Right lobe of liver (tissue), 6 donors: ENCODE data around the gene DHX9. TPM values are rescaled to one million over a fixed set of nuclear protein-coding genes. Genes with fewer than 3 reads are reported as not detected.

Experiments
- ATAC-seq, 4 donors: fragments of 200-7000 bp; cut with Tn5 transposase; one replicate each; pipeline ENCODE4 v1.9.1; 2020; ENCODE audit warnings: mild to moderate bottlenecking in 4 of 4, moderate library complexity in 4 of 4
- DNase-seq, 3 donors: peaks; one replicate each; pipeline ENCODE4 v3.0.0-alpha.2; 2020
- H3K27ac ChIP-seq, 3 donors: fragments of 200-600 bp; one replicate each; pipeline ENCODE4 v1.8.0; 2022
- H3K27me3 ChIP-seq, 2 donors: fragments of 200-600 bp; one replicate each; pipeline ENCODE4 v1.8.0; 2022
- H3K36me3 ChIP-seq, 4 donors: fragments of 200-600 bp; sonication (generic) in 1 of 4; one replicate each; pipeline versions ENCODE4 v1.5.1 to v1.8.0; 2017 to 2022; ENCODE audit warnings: control low read depth in 1 of 4
- H3K4me1 ChIP-seq, 4 donors: fragments of 200-600 bp; sonication (generic) in 1 of 4; one replicate each; pipeline versions ENCODE4 v1.5.1 to v1.8.0; 2017 to 2022; ENCODE audit warnings: control low read depth in 1 of 4
- H3K4me3 ChIP-seq, 3 donors: fragments of 200-600 bp; one replicate each; pipeline ENCODE4 v1.8.0; 2022
- H3K9me3 ChIP-seq, 4 donors: fragments of 200-600 bp; sonication (generic) in 1 of 4; one replicate each; pipeline versions ENCODE4 v1.5.1 to v1.8.0; 2017 to 2022; ENCODE audit warnings: control low read depth in 1 of 4
- POLR2A ChIP-seq: fragments of 450-650 bp; IDR thresholded peaks from one replicate; pipeline ENCODE4 v1.6.1; 2017; ENCODE audit warnings: antibody characterized with exemption, mild to moderate bottlenecking
- WGBS: methylation state at CpG from one replicate; pipeline ENCODE4 v1.1.6; 2018; ENCODE audit warnings: low coverage, low lambda C conversion rate; ENCODE audit not compliant: insufficient coverage; ENCODE audit errors: missing lambda C conversion rate; 5-methylcytosine and 5-hydroxymethylcytosine counted together
- intact Hi-C, 2 donors: fragments of 100-400 bp; cut with DNase I; formaldehyde crosslinking; loops; one replicate each; pipeline versions ENCODE4 v1.11.2 to v1.14.1; 2022
- total RNA-seq, 6 experiments: library from RNA; depleted of rRNA in 2 of 6; stranded (reverse); fragments of >200 nt in 2 of 6; fragmentation: NEBNext Ultra II Directional in 3 of 6; extraction: Animal tissue kit (Norgen Biotek cat#: 25700) in 3 of 6; gene quantifications; one replicate each; pipeline versions ENCODE4 v1.1.0 to v1.2.4, GENCODE V29; 2016 to 2023
- TF ChIP-seq, protein P1 (sequence below), 4 donors: fragments of 200-600 bp in 3 of 4; fragments of 450-650 bp in 1 of 4; IDR thresholded peaks; one replicate each; pipeline versions ENCODE4 v1.5.1 to v1.8.0; 2016 to 2022; ENCODE audit warnings: antibody characterized with exemption in 4 of 4, mild to moderate bottlenecking in 2 of 4
- donor health status: DM: no; HTN: yes; CAD: no.
- donor health status: DM: no; HTN: no; CAD: no.
- donor health status: DM: no; HTN: no; CAD: no.
- donor health status: DM: no; HTN: yes; CAD: no.
- donor health status: DM: no; HTN: yes; CAD: no.

DHX9 gene
- total RNA-seq, 6 experiments from 2014 or later: 32.6 to 51.0 (median 39.5) TPM

DNA sequence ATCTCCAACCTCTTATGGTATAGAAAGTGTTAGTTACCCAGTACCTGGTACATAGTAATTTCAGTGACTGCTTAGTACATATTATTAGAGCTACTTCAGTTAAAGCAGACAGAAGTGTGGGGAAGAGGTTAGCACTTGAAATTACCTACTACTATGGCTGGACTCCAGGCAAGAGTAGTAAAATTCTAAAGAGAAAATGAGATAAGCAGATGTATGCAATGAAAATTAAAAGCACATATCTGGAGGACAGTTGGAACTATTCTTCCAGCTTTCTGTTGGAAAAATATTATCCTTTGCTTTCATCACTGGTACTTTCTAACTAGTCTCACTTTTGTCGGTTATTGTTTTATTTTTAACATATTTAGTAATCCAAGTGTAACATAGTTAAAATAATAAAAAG, 23.7 kb downstream of the DHX9 start:
- ATAC-seq: no peak
- Histone ChIP-seq H3K27ac (no peak overlapping the region), H3K36me3 (peaks cover 21 to 100% (median 71%) of the 10 kb centered on the region in 4 donors), H3K4me1 (no peaks in the 10 kb centered on the region), H3K27me3 (no peaks in the 10 kb centered on the region), H3K4me3 (no peak overlapping the region), H3K9me3 (no peaks in the 10 kb centered on the region)
- TF ChIP-seq POLR2A: no peak
- TF ChIP-seq, protein P1, sequence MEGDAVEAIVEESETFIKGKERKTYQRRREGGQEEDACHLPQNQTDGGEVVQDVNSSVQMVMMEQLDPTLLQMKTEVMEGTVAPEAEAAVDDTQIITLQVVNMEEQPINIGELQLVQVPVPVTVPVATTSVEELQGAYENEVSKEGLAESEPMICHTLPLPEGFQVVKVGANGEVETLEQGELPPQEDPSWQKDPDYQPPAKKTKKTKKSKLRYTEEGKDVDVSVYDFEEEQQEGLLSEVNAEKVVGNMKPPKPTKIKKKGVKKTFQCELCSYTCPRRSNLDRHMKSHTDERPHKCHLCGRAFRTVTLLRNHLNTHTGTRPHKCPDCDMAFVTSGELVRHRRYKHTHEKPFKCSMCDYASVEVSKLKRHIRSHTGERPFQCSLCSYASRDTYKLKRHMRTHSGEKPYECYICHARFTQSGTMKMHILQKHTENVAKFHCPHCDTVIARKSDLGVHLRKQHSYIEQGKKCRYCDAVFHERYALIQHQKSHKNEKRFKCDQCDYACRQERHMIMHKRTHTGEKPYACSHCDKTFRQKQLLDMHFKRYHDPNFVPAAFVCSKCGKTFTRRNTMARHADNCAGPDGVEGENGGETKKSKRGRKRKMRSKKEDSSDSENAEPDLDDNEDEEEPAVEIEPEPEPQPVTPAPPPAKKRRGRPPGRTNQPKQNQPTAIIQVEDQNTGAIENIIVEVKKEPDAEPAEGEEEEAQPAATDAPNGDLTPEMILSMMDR (IDR thresholded peaks at IDR 0.05): no peak
- intact Hi-C loops: no loop called here
- 94% methylated on average over 1 of the region's 1 CpG for WGBS
- DNase-seq: no peak

DNA sequence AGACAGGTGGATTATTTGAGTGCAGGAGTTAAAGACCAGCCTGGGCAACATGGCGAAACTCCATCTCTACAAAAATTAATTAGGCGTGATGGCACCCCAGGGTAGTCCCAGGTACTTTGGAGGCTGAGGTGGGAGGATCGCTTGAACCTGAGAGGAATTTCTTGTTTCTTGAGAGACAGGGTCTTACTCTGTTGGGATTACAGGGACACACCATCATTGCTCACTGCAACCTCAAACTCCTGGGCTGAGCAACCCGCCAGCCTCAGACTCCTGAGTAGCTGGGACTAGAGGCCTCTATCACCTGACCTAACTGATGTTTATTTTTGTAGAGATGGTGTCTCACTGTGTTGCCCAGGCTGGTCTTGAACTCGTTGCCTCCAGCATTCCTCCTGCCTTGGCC, 24.8 kb downstream of the DHX9 start:
- TF ChIP-seq, protein P1 (IDR thresholded peaks at IDR 0.05): no peak
- TF ChIP-seq POLR2A: no peak
- ATAC-seq (no peak), DNase-seq (no peak)
- Histone ChIP-seq H3K4me1 (no peaks in the 10 kb centered on the region), H3K9me3 (no peaks in the 10 kb centered on the region), H3K27ac (no peak overlapping the region), H3K27me3 (no peaks in the 10 kb centered on the region), H3K4me3 (no peak overlapping the region), H3K36me3 (peaks cover 11 to 100% (median 73%) of the 10 kb centered on the region in 4 donors)
- intact Hi-C loops: no loop called here
- 95% methylated on average over 3 of the region's 5 CpGs for WGBS

DNA sequence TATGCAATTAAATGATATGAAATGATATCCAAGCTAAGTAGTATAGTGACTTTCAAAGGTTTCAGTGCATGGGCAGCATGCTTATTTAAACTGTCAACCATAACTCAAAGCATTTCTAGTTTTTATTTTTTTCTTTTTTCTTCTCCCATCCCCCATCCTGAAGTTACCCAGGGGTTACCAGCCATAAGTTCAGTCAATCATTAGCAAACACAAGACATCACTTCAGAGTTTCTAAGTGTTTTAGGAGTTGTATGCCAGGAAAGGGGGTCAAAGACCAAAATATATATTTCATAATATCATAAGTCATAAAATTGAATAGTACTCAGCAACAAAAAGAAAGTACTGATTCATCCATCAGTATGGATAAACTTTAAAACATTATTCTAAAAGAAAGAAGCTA, 28.7 kb downstream of the DHX9 start:
- Histone ChIP-seq H3K4me1 (no peaks in the 10 kb centered on the region), H3K27ac (no peak overlapping the region), H3K36me3 (peaks cover 0 to 89% (median 66%) of the 10 kb centered on the region in 4 donors), H3K9me3 (no peaks in the 10 kb centered on the region), H3K27me3 (no peaks in the 10 kb centered on the region), H3K4me3 (no peak overlapping the region)
- intact Hi-C loops: no loop called here
- TF ChIP-seq, protein P1 (IDR thresholded peaks at IDR 0.05): no peak
- TF ChIP-seq POLR2A: no peak
- no peak for DNase-seq
- no peak for ATAC-seq

DNA sequence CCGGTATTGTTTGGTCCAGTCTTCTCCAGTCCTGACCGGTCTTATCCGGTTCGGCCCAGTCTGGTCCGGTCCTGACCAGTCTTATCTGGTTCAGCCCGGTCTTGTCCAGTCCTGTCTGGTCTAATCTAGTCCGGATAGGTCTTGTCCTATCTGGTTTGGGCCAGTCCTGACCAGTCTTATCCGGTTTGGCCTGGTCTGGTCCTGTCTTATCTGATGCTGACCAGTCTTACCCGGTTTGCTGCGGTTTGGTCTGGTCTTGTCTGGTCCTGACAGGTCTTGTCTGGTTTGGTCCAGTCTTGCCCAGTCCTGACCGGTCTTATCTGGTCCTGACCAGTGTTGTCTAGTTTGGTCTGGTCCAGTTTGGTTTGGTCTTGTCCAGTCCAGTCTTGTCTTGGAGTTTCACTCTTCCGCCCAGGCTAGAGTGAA, 30.1 kb downstream of the DHX9 start:
- ATAC-seq: peak in 3 of 4 donors; percentile 11 to 56 (median 52)
- DNase-seq: no peak
- no peaks in the 10 kb centered on the region for H3K9me3 ChIP-seq
- TF ChIP-seq POLR2A: no peak
- TF ChIP-seq, protein P1 (IDR thresholded peaks at IDR 0.05): no peak
- no peak overlapping the region for H3K27ac ChIP-seq
- no peak overlapping the region for H3K4me3 ChIP-seq
- WGBS: 88% methylated on average over 6 of the region's 12 CpGs
- intact Hi-C loops: no loop called here
- H3K27me3 ChIP-seq: no peaks in the 10 kb centered on the region
- no peaks in the 10 kb centered on the region for H3K4me1 ChIP-seq
- H3K36me3 ChIP-seq: peaks cover 0 to 89% (median 60%) of the 10 kb centered on the region in 4 donors

DNA sequence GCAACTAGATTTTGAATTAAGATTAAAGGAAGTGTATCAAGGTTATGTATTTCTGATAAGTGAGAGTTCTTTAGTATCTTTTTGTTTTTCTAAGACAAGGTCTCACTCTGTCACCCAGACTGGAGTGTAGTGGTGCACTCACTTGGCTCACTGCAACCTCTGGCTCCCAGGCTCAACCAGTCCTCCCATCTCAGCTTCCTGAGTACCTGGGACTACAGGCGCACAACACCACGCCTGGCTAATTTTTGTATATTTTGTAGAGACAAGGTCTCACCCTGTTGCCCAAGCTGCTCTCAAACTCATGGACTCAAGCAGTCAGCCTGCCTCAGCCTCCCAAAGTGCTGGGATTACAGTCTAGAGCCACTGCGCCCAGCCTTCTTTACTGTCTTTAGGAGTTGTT, 33.7 kb downstream of the DHX9 start:
- Histone ChIP-seq H3K27ac (no peak overlapping the region), H3K9me3 (no peaks in the 10 kb centered on the region), H3K36me3 (peaks cover 5 to 89% (median 58%) of the 10 kb centered on the region in 4 donors), H3K4me1 (no peaks in the 10 kb centered on the region), H3K27me3 (no peaks in the 10 kb centered on the region), H3K4me3 (no peak overlapping the region)
- WGBS: 96% methylated on average over 2 of the region's 3 CpGs
- TF ChIP-seq, protein P1 (IDR thresholded peaks at IDR 0.05): no peak
- no peak for TF ChIP-seq POLR2A
- DNase-seq (no peak), ATAC-seq (no peak)
- intact Hi-C loops: no loop called here
